Activated T-cell treated with anti-CD3 and anti-CD28 coated beads, Interleukin-2, amount 50 U/mL, for 1 hour (primary cell): ENCODE results near the gene SYMPK.
"Not testable (repeated sequence)": the region's sequence is repeated elsewhere in the genome, so short reads cannot be mapped to it uniquely, and the experiment has no call there.

Source experiments
- DNase-seq: peaks from one replicate; pipeline ENCODE4 v3.0.0-alpha.2; 2020

The SYMPK gene

DNA sequence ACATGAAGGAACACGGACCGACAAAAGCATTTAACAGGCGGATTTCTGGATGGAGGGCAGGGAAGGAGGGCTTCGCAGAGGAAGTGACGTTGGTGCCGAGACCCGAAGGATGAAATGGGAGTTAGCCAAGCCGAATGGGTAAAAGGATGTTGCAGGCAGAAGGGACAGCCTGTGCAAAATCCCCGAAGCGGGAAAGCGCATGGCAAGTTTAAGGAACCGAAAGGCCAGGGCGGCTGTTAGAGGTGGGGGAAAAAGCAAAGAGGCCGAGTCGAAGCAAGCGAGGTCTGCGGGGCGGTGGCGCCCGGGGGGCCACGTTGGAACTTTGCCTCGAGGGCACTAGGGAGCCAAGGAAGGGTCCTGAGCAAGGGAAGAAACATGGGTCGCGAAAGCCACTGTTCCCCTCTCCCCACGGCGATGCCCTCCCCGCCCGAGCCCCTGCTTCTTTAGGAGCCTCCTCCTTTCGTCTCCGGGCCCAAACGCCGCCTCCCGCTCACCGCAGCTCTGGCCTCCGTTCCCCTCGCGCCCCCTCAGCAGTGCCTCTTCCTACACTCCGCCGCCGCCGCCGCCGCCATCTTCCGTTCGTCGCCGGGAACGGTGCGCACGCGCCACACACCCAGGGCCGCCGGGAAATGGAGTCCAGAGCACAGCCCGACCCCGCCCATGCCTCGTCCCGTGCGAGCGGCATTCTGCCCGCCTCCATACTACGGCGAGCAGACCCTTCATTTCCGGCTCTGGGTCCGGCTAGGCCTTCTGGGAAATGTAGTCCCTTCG lies at the start of gene SYMPK:
SYMPK (minus strand) TSS at position 584 of the 771 bp plus-strand sequence. CDS start 8,652 bp downstream, outside the sequence.
- peak; percentile 96 for DNase-seq

DNA sequence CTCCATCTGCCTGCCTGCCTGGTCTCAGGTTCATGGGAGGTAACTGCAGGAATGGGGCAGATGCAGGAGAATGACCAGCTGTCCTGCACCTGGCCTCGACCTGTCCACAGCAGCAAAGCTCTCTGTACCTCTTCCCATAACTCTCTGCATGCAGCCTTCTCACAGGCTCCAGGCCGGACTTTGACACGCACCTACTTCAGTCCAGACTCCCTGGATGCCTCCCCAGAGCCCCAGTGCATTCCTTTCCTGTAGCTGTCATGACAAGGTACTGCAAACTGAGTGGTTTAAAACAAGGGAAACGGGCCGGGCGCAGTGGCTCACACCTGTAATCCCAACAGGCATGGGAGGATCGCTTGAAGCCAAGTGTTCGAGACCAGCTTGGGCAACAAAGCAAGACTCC lies 48.3 kb upstream of the SYMPK start:
- no peak for DNase-seq

GRCh38 chr19:45908956-45909355 lies 46.0 kb upstream of the SYMPK start:
- no peak for DNase-seq

GRCh38 chr19:45906221-45906620 lies 43.3 kb upstream of the SYMPK start:
- no peak for DNase-seq

- no peak for DNase-seq
Observed at GRCh38 chr19:45905011-45905410, 42.1 kb upstream of the SYMPK start.

- DNase-seq: peak; percentile 100
Observed at GRCh38 chr19:45902651-45903625, 40.0 kb upstream of the SYMPK start.

DNA sequence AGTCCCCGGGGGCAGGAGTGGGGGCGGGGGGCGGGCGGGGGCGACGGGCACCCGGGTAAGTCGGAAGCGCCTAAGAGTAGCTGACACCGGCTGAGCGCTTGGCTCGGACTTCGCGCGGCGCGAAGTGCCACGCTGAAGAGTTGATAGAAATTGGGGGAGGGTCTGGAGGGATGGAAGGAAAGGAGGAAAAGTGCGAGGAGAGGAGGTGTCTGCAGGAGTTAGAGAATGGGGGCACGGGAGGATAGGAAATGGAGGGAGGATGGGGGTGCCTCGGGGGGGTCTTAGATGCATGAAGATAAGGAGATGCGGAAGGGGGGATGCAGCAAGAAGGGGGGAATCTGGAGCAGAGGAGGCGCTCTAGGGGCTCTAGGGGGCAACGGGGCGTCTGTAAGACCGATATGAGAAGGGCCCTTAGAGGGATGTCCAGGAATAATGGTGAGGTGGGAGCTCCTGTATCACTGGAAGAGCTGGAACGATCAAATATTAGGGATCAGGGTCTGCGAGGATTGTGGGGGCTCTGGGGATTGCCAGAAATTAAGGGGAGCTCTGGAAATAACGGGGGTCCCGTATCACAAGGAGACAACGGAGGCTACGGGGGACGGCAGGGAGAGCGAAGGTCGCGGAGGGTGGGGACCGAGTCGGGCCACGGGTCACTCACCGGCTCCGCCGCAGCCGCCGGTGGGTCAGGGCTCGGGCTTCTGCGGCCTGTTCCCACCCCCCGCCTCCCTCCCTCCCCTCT lies 39.1 kb upstream of the SYMPK start, which contains the start of gene MYPOP:
MYPOP (minus strand) TSS at position 702 of the 739 bp plus-strand sequence. CDS start 840 bp downstream, outside the sequence.
- DNase-seq: no peak

GRCh38 chr19:45901432-45901911 lies 38.5 kb upstream of the SYMPK start:
- DNase-seq: peak; percentile 52

GRCh38 chr19:45900738-45901431 lies 37.9 kb upstream of the SYMPK start:
- no peak for DNase-seq

DNA sequence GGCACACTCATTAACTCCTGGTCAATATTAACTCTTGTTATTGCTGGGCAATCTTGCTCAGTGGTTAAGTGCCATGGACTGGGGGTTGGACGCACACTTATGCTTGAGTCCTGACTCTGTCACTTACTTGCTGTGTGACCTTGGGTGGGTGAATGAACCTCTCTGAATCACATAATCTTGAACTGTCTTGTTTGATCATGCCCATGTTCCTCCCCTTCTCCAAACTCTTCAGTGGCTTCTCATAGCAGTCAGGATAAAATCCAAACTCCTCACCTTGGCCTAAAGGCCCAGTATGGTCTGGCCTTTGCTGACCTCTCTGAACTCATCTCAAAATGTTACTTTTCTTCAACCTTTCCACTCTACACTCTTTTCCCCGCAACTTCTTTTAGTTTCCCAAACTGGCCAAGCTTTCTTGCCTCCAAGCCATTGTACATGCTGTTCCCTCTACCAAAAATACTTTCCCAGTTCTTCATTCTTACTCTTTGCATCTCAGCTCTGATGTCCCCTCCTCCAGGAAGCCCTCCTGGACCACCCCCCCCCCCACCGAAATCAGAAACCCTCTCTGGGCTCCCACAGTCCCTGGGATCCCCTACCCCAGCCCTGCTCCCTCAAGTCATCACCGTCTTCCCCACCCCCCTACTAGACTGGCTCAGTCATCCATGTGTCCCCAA lies 37.1 kb upstream of the SYMPK start:
- DNase-seq: no peak

- DNase-seq: no peak
Observed at GRCh38 chr19:45899253-45899652, 36.3 kb upstream of the SYMPK start.

DNA sequence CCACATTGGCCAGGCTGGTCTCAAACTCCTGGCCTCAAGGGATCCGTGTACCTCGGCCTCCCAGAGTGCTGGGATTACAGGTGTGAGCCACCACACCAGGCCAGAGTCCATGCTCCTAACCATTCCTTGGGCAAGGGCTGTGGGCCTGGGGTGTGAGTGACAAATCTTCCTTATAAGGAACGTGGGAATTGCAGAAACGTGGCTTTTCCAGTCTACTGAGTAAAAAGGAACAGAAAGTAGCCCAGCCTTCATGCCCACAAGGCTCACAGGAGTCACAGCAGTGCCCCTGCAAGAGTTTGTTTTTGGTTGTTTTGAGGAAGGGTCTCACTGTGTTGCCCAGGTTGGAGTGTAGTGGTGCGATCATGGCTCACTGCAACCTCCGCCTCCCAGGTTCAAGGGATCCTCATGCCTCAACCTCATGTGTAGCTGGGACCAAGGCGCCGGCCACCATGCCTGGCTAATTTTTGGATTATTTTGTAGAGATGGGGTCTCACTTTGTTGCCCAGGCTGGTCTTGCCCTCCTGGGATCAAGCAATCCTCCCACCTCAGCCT lies 34.4 kb upstream of the SYMPK start:
- DNase-seq: no peak

DNA sequence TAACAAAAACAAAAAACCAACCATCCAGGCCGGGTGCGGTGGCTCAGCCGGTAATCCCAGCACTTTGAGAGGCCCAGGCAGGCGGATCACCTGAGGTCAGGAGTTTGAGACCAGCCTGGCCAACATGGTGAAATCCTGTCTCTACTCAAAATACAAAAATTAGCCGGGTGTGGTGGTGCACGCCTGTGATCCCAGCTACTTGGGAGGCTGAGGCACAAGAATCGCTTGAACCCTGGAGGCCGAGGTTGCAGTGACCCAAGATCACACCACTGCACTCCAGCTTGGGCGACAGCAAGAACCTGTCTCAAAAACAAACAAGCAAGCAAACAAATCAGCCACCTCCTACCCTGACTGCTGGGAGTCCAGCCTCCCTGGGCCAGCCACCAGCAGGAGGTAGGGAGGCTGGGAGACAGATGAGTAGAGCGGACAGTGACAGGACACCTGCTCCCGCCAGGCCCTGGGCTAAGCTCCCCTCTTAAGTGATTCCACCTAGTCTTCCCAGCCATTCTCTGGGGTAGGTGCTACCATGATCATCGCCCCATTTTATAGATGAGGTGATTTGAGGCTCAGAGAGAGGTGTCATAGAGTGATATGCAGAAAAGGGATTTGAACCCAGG lies 33.1 kb upstream of the SYMPK start:
- DNase-seq: not testable (repeated sequence)

GRCh38 chr19:45895519-45895972 lies 32.6 kb upstream of the SYMPK start:
- no peak for DNase-seq

DNA sequence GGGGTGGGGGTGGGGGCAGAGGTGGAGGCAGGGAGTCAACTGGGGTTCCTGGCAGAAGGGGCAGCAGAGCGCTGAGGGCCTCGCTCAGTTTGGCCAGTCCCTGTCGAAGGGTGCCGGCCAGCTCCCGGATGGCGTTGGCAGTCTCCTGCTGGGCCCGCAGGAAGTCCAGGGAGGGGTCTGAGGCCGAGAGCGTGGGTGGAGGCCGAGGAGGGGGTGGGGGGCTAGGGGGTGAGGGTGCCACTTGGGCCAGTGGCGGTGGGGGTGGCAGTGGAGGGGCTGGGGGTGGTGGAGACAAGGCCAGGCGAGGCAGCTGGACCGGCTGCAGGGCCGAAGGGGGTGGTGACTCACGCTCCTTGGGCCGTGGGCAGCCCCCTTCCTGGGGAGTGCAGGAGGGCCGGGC lies 27.9 kb upstream of the SYMPK start:
- DNase-seq: no peak

- DNase-seq: no peak
Observed at GRCh38 chr19:45889210-45889885, 26.4 kb upstream of the SYMPK start.

GRCh38 chr19:45887200-45887710 lies 24.3 kb upstream of the SYMPK start:
- no peak for DNase-seq

DNA sequence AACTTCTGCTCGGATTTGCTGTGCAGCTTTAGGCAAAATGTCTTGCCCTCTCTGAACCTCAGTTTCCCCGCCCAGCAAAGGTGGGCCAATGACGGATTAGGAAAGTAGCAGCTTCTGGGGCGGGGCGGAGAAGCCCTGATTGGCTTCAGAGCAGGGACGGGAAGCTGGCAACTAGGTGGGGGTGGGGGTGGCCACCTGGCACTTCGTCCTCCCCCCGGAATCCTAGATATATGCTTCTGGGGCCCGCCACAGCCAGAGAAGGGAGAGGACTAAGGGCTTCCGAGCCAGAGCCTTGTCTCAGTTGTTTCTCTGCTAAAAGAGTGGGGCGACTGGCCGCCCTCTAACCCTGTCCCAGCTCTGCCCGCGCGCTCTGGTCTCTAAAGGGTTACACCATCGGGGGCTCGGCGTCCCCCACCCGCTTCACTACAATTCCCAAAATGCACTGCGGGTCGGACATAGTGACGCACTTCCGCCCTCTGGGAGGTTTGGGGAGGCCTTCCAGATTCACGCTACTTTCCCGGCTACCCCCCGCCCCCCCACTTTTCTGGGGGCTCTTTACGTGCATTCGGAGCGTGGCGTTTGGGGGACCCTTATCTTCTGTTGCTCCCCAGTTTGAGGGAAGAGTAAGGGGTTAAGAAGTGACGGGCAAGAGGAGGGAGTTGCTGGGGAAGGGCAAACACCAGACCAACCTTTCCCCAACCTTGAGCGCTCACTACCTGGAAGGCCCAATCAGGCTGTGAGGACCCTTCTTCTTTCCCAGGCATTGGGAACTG lies 23.7 kb upstream of the SYMPK start:
- peak; percentile 88 for DNase-seq
